Liver (tissue), 9 donors: ENCODE results near the gene REXO1. TPM values are rescaled to one million over a fixed set of nuclear protein-coding genes. Genes with fewer than 3 reads are reported as not detected.

Experiments used
- DNase-seq: peaks from one replicate; pipeline ENCODE4 v3.0.0-alpha.2; 2017; ENCODE audit warnings: low spot score
- H3K27ac ChIP-seq, 2 donors: one replicate each; pipeline ENCODE4 v1.7.0; 2013; ENCODE audit warnings: inconsistent platforms in 2 of 2, low read length in 2 of 2, control low read depth in 1 of 2, low read depth in 1 of 2, mild to moderate bottlenecking in 1 of 2
- H3K27me3 ChIP-seq, 4 donors: one replicate each; pipeline versions ENCODE4 v1.6.1 to v1.7.0; 2013; ENCODE audit warnings: low read length in 3 of 4, inconsistent platforms in 1 of 4, mild to moderate bottlenecking in 1 of 4, moderate library complexity in 1 of 4; ENCODE audit not compliant: control insufficient read depth in 4 of 4, insufficient read depth in 4 of 4
- H3K36me3 ChIP-seq, 4 donors: one replicate each; pipeline versions ENCODE4 v1.6.1 to v1.7.0; 2013; ENCODE audit warnings: low read length in 3 of 4, mild to moderate bottlenecking in 3 of 4, low read depth in 1 of 4, moderate library complexity in 1 of 4; ENCODE audit not compliant: control insufficient read depth in 4 of 4, insufficient read depth in 3 of 4
- H3K4me1 ChIP-seq, 4 donors: one replicate each; pipeline versions ENCODE4 v1.6.1 to v1.7.0; 2013; ENCODE audit warnings: low read length in 3 of 4, mild to moderate bottlenecking in 3 of 4, moderate library complexity in 1 of 4; ENCODE audit not compliant: control insufficient read depth in 4 of 4, insufficient read depth in 4 of 4
- H3K4me3 ChIP-seq, 3 donors: one replicate each; pipeline versions ENCODE4 v1.6.1 to v1.7.0; 2013; ENCODE audit warnings: low read length in 3 of 3, control low read depth in 1 of 3, low read depth in 1 of 3, mild to moderate bottlenecking in 1 of 3
- H3K9ac ChIP-seq, 2 donors: one replicate each; pipeline ENCODE4 v1.7.0; 2013; ENCODE audit warnings: low read length in 2 of 2, mild to moderate bottlenecking in 2 of 2, moderate library complexity in 2 of 2, control low read depth in 1 of 2, low read depth in 1 of 2
- H3K9me3 ChIP-seq, 4 donors: one replicate each; pipeline versions ENCODE4 v1.6.1 to v1.7.0; 2013; ENCODE audit warnings: low read length in 3 of 4; ENCODE audit not compliant: control insufficient read depth in 4 of 4
- ATF3 ChIP-seq: IDR thresholded peaks from 2 replicates; pipeline ENCODE4 v1.6.1; 2016; ENCODE audit warnings: antibody characterized with exemption
- CTCF ChIP-seq: fragments of 150-350 bp; IDR thresholded peaks from 2 replicates; pipeline ENCODE4 v1.5.1; 2017; ENCODE audit warnings: improper control_type of control experiment, low read depth, low read length; ENCODE audit not compliant: missing input control
- EGR1 ChIP-seq, 2 donors: IDR thresholded peaks; 2 replicates each; pipeline ENCODE4 v1.6.1; 2016 to 2018; ENCODE audit warnings: antibody characterized with exemption in 2 of 2, low read depth in 2 of 2
- FOXA1 ChIP-seq: IDR thresholded peaks from 2 replicates; pipeline ENCODE4 v1.6.1; 2016; ENCODE audit warnings: antibody characterized with exemption
- FOXA2 ChIP-seq: IDR thresholded peaks from 2 replicates; pipeline ENCODE4 v1.6.1; 2016; ENCODE audit warnings: antibody characterized with exemption
- GABPA ChIP-seq, 2 donors: IDR thresholded peaks in 1 of 2; conservative IDR thresholded peaks in 1 of 2; 2 replicates each; pipeline ENCODE4 v1.6.1; 2016; ENCODE audit warnings: antibody characterized with exemption in 2 of 2, mild to moderate bottlenecking in 1 of 2, moderate library complexity in 1 of 2
- HNF4A ChIP-seq, 2 donors: conservative IDR thresholded peaks; 2 replicates each; pipeline ENCODE4 v1.6.1; 2016; ENCODE audit warnings: antibody characterized with exemption in 2 of 2, mild to moderate bottlenecking in 2 of 2
- HNF4G ChIP-seq: IDR thresholded peaks from 2 replicates; pipeline ENCODE4 v1.6.1; 2016; ENCODE audit warnings: antibody characterized with exemption
- JUND ChIP-seq, 2 donors: IDR thresholded peaks; 2 replicates each; pipeline ENCODE4 v1.6.1; 2016; ENCODE audit warnings: antibody characterized with exemption in 2 of 2
- NR2F2 ChIP-seq: IDR thresholded peaks from 2 replicates; pipeline ENCODE4 v1.6.1; 2016; ENCODE audit warnings: antibody characterized with exemption
- RAD21 ChIP-seq, 2 donors: IDR thresholded peaks; 2 replicates each; pipeline ENCODE4 v1.6.1; 2016; ENCODE audit warnings: antibody characterized with exemption in 2 of 2, mild to moderate bottlenecking in 2 of 2
- REST ChIP-seq: IDR thresholded peaks from 2 replicates; pipeline ENCODE4 v1.6.1; 2016; ENCODE audit warnings: antibody characterized with exemption, mild to moderate bottlenecking
- RXRA ChIP-seq, 2 donors: IDR thresholded peaks; 2 replicates each; pipeline ENCODE4 v1.6.1; 2017 to 2018; ENCODE audit warnings: antibody characterized with exemption in 2 of 2, mild to moderate bottlenecking in 1 of 2
- SP1 ChIP-seq: IDR thresholded peaks from 2 replicates; pipeline ENCODE4 v1.6.1; 2018; ENCODE audit warnings: antibody characterized with exemption, mild to moderate bottlenecking
- YY1 ChIP-seq: IDR thresholded peaks from 2 replicates; pipeline ENCODE4 v1.6.1; 2016; ENCODE audit warnings: antibody characterized with exemption, mild to moderate bottlenecking
- WGBS: extraction: QIAGEN DNeasy Blood & Tissue Kit; methylation state at CpG from one replicate; pipeline ENCODE4 v1.1.7; 2013; 5-methylcytosine and 5-hydroxymethylcytosine counted together
- polyA plus RNA-seq, 2 donors: library from polyadenylated mRNA; stranded (reverse) in 1 of 2; unstranded in 1 of 2; fragments of 200-250 nt in 1 of 2; fragments of >200 nt in 1 of 2; fragmentation: Nextera tagmentation in 1 of 2; extraction: Ambion mirVana in 1 of 2; gene quantifications; one replicate each; pipeline versions ENCODE4 v1.2.1 to v1.2.3, GENCODE V29; 2013 to 2015
- total RNA-seq, 2 donors: library from RNA; depleted of rRNA; stranded (reverse); fragments of >200 nt; gene quantifications; one replicate each; pipeline ENCODE4 v1.2.3, GENCODE V29; 2014
- TF ChIP-seq, protein P1 (sequence below): IDR thresholded peaks from 2 replicates; pipeline ENCODE4 v1.6.1; 2016; ENCODE audit warnings: antibody characterized with exemption
- donor health status: healthy.
- donor health status: healthy.
- donor health status: healthy.
- donor health status: healthy.
- donor health status: healthy.

REXO1 gene
- total and polyA plus RNA-seq, 4 donors, result 2.0 to 11.5 (median 9.2) TPM

DNA sequence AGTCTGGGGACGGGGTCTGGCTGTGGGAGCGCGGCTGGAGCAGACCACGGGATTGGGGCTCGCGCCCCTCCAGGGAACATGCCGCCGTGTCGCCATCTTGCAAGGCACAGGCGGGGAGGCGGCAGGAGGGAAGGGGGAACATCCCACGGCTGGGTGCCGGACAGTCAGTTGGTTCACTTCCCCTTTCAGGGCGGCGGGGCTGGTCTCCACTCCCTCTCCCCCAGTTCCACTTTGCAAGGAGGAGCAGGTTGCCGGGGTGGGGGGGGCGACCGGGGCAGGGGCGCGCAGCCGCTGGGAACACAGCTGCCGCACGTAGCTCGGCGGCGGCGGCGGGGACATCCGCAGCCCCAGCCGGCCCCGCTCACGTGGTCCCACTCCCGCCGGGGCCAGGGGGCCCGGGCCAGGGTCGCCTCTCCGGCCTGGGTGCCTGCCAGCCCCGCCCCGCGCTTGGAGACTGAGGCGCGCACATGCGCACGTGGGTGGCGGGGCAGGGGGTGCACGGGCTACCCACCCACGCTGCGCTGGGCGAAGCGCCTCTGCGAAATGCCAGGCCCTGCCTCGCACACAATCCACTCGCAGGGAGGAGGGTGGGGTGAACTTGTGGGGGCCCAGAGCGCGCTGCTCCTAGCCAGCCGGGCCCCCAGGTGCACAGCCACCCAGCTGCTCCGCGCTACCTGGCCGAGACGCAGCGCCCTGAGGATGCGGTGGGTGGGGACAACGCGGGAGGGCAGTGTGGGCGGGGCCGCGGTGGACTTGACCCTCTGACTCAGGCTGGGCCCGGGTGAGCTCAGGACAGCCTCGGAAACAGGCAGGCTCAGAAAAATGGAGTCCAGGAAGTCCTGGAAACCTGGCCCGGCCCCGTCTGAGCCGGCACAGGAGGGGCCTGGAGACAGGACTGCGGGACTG lies 8.7 kb upstream of the REXO1 start:
- TF ChIP-seq NR2F2, result peak; percentile 55
- peak; percentile 38 for TF ChIP-seq HNF4G
- peak; percentile 38 for TF ChIP-seq REST
- TF ChIP-seq JUND (IDR thresholded peaks at IDR 0.05), result peak; percentile 84 to 94
- peak; percentile 83 for TF ChIP-seq SP1
- TF ChIP-seq FOXA2, result no peak
- peak in 1 of 2 donors; percentile 37 for TF ChIP-seq GABPA (IDR thresholded peaks at IDR 0.05 in 1 of 2, conservative IDR thresholded peaks at IDR 0.05 in 1 of 2)
- TF ChIP-seq, protein P1, sequence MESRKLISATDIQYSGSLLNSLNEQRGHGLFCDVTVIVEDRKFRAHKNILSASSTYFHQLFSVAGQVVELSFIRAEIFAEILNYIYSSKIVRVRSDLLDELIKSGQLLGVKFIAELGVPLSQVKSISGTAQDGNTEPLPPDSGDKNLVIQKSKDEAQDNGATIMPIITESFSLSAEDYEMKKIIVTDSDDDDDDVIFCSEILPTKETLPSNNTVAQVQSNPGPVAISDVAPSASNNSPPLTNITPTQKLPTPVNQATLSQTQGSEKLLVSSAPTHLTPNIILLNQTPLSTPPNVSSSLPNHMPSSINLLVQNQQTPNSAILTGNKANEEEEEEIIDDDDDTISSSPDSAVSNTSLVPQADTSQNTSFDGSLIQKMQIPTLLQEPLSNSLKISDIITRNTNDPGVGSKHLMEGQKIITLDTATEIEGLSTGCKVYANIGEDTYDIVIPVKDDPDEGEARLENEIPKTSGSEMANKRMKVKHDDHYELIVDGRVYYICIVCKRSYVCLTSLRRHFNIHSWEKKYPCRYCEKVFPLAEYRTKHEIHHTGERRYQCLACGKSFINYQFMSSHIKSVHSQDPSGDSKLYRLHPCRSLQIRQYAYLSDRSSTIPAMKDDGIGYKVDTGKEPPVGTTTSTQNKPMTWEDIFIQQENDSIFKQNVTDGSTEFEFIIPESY, result no peak
- TF ChIP-seq HNF4A (conservative IDR thresholded peaks at IDR 0.05), result peak; percentile 80 to 82
- peak; percentile 88 for TF ChIP-seq YY1
- TF ChIP-seq CTCF, result no peak
- no peak for TF ChIP-seq FOXA1
- no peak for TF ChIP-seq RAD21 (IDR thresholded peaks at IDR 0.05)
- peak; percentile 70 for TF ChIP-seq ATF3
- TF ChIP-seq EGR1 (IDR thresholded peaks at IDR 0.05; ENCODE audit: low read depth in 2 of 2), result peak in 1 of 2 donors; percentile 27
- TF ChIP-seq RXRA (IDR thresholded peaks at IDR 0.05), result peak; percentile 91 to 93
- H3K27me3 ChIP-seq, result no peaks in the 10 kb centered on the region
- H3K9ac ChIP-seq, result peak overlapping the region in 1 of 2 donors; percentile 50
- 18% methylated on average over 73 of the region's 73 CpGs for WGBS
- peak overlapping the region; percentile 89 to 92 for H3K27ac ChIP-seq
- H3K4me1 ChIP-seq, result peaks cover 46 to 77% (median 59%) of the 10 kb centered on the region in 4 donors
- no peaks in the 10 kb centered on the region for H3K9me3 ChIP-seq
- H3K4me3 ChIP-seq, result peak overlapping the region in 1 of 3 donors; percentile 34
- DNase-seq, result peak; percentile 81
- peaks cover 0 to 2% (median 0%) of the 10 kb centered on the region in 4 donors for H3K36me3 ChIP-seq
